ENCODE measurements around the gene BTNL9. TPM values are rescaled to one million over a fixed set of nuclear protein-coding genes. Genes with fewer than 3 reads are reported as not detected.

The BTNL9 gene
- total RNA-seq, 6 experiments from 2014 or later: 5.3 to 11.6 (median 7.8) TPM

GRCh38 chr5:181050016-181050415, 9.9 kb downstream of the BTNL9 start:
- no peak for ATAC-seq
- H3K27ac ChIP-seq: no peak overlapping the region

DNA sequence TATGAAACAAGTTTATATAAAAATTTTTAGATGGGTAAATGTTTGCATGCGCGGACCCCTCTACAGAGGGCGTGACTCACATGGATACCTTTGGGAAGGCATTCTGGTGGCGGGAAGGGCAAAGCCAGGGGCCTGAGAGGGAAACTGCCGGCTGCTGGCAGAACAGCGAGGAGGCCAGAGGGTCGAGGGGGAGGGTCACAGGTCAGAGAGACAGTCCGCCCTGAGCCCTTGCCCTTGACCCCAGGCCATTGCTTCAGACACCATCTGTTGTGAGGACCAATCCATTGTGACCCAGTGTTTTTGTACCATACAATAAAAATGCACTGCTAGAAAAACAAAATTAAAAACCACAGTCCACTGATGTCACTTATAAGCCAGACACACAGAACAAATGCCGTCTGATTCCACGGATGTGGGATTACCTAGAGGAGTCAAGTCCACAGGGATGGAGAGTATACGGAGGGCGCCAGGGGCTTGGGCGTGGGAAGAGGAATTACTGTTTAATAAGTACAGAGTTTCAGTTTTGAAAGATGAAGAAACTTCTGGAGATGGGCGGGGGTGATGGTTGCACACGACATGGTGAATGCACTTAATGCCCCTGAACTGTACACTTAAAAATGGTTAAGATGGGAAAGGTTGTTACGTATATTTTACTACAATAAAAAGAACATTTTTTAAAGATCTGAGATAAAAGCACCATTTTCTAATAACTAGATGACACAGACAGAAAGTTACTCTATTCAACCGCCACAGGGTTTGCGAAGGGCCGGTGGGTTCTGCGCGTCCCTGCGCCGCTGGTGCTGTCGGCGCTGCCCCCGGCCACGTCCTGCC, 12.0 kb downstream of the BTNL9 start:
- no peak overlapping the region for H3K27ac ChIP-seq
- no peaks in the 10 kb centered on the region for H3K36me3 ChIP-seq
- peaks cover 0 to 14% (median 0%) of the 10 kb centered on the region in 4 donors for H3K4me1 ChIP-seq
- intact Hi-C loops (cut with DNase I): loop anchor here in 1 of 2 donors (10.0 kb wide), 1 partner anchor 63 kb away; no protein-coding TSS in a partner anchor
- peaks cover 0 to 31% of the 10 kb centered on the region in 2 donors for H3K27me3 ChIP-seq
- H3K9me3 ChIP-seq: no peaks in the 10 kb centered on the region
- ATAC-seq (no peak), DNase-seq (no peak)
- 24% methylated on average over 15 of the region's 27 CpGs for WGBS (ENCODE audit: insufficient coverage, low coverage, low lambda C conversion rate, missing lambda C conversion rate)
- TF ChIP-seq CTCF (IDR thresholded peaks at IDR 0.05) (no peak), POLR2A (IDR thresholded peaks at IDR 0.05) (no peak)
- no peak overlapping the region for H3K4me3 ChIP-seq

More at GRCh38 chr5:181050016-181050415, 9.9 kb downstream of the BTNL9 start:
- 33% methylated on average over 1 of the region's 5 CpGs for WGBS (ENCODE audit: insufficient coverage, low coverage, low lambda C conversion rate, missing lambda C conversion rate)
- no peak for TF ChIP-seq CTCF (IDR thresholded peaks at IDR 0.05)
- Histone ChIP-seq H3K9me3 (no peaks in the 10 kb centered on the region), H3K27me3 (peaks cover 0 to 31% of the 10 kb centered on the region in 2 donors), H3K4me1 (peaks cover 0 to 14% (median 0%) of the 10 kb centered on the region in 4 donors), H3K36me3 (no peaks in the 10 kb centered on the region), H3K4me3 (no peak overlapping the region)
- intact Hi-C loops (cut with DNase I): loop anchor here in 1 of 2 donors (10.0 kb wide), 1 partner anchor 65 kb away; no protein-coding TSS in a partner anchor
- DNase-seq: no peak

- TF ChIP-seq POLR2A (IDR thresholded peaks at IDR 0.05) (no peak), CTCF (IDR thresholded peaks at IDR 0.05) (no peak)
- Histone ChIP-seq H3K4me1 (peaks cover 0 to 14% (median 0%) of the 10 kb centered on the region in 4 donors), H3K4me3 (peak overlapping the region; percentile 34 to 46 (median 34)), H3K27ac (no peak overlapping the region), H3K36me3 (no peaks in the 10 kb centered on the region), H3K27me3 (peaks cover 0 to 30% of the 10 kb centered on the region in 2 donors), H3K9me3 (no peaks in the 10 kb centered on the region)
- peak; percentile 24 to 53 (median 39) for ATAC-seq
- intact Hi-C loops (cut with DNase I): loop anchor here in 1 of 2 donors (10.0 kb wide), 1 partner anchor 62 kb away; no protein-coding TSS in a partner anchor
- peak in 1 of 3 donors; percentile 30 for DNase-seq
- WGBS (ENCODE audit: insufficient coverage, low coverage, low lambda C conversion rate, missing lambda C conversion rate): 0% methylated on average over 1 of the region's 120 CpGs
Observed at GRCh38 chr5:181052672-181053487, 12.8 kb downstream of the BTNL9 start.

DNA sequence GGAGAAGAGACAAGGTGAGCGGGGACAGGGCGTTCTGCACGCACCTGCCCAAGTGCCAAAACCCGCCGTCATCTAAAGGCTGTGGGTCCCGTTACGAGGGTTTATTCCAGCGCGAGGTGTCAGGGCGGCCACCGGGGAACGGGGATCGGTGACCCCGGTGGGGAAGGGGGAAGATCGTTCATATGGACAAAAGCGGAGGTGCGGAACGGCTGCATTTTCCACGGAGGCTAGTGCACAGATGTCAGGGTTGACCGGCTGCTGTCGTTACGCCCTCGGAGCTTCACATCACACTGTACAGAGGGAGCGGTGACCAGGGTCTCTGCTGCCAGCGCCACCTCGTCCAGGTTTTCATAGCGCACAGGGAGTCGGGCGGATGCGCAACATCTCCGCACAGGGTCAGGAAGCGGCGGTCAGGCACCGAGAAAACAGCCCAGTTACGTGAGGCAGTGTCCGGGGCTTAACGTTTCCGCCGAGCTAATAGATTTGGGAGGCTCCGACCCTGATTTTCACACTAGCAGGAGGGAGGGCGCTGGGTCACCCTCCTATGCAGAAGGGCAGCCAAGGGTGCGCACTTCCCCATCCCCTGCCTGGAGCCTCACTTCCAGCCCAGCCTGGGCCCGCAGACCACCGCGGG, 13.5 kb downstream of the BTNL9 start:
- intact Hi-C loops (cut with DNase I): loop anchor here in 1 of 2 donors (10.0 kb wide), 1 partner anchor 61 kb away; no protein-coding TSS in a partner anchor
- WGBS (ENCODE audit: insufficient coverage, low coverage, low lambda C conversion rate, missing lambda C conversion rate): 2% methylated on average over 10 of the region's 45 CpGs
- no peak for TF ChIP-seq POLR2A (IDR thresholded peaks at IDR 0.05)
- no peak for TF ChIP-seq CTCF (IDR thresholded peaks at IDR 0.05)
- Histone ChIP-seq H3K9me3 (no peaks in the 10 kb centered on the region), H3K36me3 (no peaks in the 10 kb centered on the region), H3K4me1 (peaks cover 0 to 14% (median 0%) of the 10 kb centered on the region in 4 donors), H3K27me3 (peaks cover 0 to 28% of the 10 kb centered on the region in 2 donors), H3K4me3 (peak overlapping the region; percentile 34 to 46 (median 34)), H3K27ac (no peak overlapping the region)
- ATAC-seq (peak; percentile 44 to 67 (median 54)), DNase-seq (no peak)
